GM18867 (cell line): Measurements from ENCODE around the gene FAM83C.

Experiments
- ATAC-seq: cut with Tn5 transposase; IDR thresholded peaks from one replicate; pipeline ENCODE4 v1.9.1; 2021; ENCODE audit warnings: mild to moderate bottlenecking, moderate library complexity; ENCODE audit not compliant: unreplicated experiment

Gene FAM83C

DNA sequence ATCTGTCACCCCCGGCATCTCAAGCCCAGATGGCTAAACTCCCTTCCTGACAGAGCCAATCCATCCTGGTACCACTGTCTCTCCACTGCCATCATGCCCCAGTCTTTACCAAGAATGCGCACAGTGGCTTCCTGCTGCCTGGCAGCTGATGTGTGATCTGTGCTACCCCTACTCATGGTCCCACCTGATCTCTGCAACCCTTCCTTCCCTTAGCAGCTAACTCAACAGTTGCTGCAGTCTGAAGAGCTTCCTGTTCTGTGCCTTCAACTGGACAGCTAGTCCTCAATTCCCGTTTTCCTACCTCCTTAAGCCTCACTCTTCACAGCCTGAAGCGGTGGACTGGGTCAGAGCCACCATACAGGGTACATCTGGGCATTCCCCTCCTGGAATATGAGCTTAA is 7.6 kb upstream of the FAM83C start:
- no peak for ATAC-seq

DNA sequence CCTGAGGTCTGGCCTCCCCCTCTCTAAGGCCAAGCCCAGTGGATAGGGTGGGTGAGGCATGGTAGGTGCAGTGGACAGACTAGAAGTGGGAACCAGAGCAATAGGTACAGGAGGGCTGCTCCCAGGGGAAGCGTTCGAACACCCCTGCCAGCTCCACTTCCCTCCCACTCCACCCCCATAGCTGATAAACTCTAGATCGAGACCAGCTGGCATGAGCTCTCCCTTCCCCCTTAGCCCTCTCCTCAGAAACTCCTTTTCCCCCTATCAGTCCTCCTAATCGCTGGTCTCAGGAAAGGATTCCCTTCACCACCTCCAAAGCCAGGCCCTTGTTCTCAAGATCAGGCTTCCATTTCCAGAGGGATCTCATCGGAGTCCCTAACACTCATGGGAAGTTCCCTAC is 6.0 kb upstream of the FAM83C start:
- ATAC-seq: no peak

GRCh38 chr20:35297740-35298139 is 5.5 kb upstream of the FAM83C start:
- no peak for ATAC-seq

GRCh38 chr20:35297155-35297554 is 4.9 kb upstream of the FAM83C start:
- ATAC-seq: no peak

- no peak for ATAC-seq
Measured at GRCh38 chr20:35296101-35296554, 3.9 kb upstream of the FAM83C start.

DNA sequence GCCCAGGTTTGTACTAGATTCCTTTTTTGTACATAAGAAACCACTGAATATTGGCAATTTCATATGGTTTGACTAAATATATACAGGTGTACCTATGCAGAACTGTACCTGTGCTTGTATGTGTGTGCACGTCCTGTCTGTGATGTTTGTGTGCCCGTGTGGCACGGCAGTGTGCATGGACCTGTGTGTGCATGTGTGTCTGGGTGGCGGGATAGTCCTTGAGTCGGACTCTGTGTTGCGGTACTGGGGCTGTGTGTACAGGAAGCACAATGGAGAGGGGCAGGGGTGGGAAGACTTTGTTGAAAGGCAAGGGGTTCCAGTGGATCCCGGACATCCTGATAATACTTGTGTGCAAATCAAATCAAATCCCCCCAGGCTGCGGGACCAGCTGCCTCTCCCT is 3.4 kb upstream of the FAM83C start:
- ATAC-seq: no peak

GRCh38 chr20:35295058-35295457 is 2.8 kb upstream of the FAM83C start:
- ATAC-seq: no peak

GRCh38 chr20:35294293-35294685 is 2.1 kb upstream of the FAM83C start:
- ATAC-seq: no peak

DNA sequence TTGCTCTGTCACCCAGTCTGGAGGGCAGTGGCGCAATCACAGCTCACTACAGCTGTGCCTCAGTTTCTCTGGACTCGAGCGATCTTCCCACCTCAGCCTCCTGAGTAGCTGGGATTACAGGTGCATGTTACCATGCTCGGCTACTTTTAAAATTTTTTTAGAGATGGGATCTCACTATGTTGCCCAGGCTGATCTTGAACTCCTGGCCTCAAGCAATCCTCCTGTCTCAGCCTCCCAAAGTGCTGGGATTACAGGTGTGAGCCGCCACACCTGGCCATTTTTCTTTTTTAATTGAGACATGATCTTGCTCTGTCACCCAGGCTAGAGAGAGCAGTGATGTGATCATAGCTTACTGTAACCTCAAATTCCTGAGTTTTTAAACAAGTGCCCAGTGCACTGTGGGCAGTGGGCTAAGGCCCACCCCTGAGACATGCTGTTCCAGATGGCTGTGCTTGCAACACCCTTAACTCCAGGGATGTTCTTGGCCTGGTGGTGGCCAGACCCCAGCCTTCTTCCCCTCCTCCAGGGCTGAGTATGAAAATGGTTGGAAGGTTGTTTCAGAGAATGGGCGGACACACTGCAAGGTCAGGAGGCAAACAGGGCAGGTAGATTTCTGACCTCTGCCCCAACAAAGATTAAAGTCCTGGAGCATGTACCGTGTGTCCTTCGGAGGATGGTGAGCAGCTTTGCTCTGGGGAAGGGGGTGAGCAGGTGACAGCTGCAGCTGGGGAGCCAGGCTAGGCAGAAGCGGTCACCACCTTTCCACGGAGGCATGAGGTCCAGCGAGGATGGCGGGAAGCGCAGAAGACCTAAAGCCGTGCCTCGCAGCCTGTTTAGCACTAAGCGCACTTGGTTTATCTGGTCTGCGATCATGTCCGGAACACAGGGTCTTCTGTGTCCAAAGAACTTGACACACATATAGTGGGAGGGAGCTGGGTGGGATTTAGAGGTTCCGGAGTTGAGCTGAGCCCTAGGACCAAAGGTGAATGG is 1.4 kb upstream of the FAM83C start:
- ATAC-seq: no peak

- no peak for ATAC-seq
Measured at GRCh38 chr20:35292504-35293285, 470 bp upstream of the FAM83C start.

DNA sequence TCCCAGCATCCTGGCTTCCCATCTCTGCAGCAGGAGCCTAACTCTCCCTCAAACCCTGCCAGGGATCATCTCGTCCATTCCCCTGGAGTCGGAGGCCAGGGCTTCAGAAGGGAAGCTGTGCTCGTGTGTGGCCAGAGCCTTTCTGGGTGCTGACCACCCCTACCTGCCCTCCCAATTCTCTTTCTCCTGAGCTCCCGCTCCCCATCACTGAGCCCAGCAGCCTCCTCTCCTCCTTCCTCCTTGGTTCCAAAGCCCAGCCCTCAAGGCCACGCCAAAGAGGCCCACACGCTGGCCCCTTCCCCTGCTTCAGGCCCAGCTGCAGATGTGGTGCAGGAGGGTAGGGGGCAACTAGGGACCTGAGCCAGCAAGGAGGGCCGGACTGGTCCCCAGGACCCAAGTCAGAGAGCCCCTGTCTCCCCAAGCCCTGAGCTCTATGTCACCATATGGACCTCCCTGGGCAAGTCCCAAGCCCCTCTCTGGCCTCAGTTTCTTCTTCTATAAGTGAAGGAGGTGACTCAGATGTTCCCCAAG is 1.3 kb downstream of the FAM83C start:
- no peak for ATAC-seq

DNA sequence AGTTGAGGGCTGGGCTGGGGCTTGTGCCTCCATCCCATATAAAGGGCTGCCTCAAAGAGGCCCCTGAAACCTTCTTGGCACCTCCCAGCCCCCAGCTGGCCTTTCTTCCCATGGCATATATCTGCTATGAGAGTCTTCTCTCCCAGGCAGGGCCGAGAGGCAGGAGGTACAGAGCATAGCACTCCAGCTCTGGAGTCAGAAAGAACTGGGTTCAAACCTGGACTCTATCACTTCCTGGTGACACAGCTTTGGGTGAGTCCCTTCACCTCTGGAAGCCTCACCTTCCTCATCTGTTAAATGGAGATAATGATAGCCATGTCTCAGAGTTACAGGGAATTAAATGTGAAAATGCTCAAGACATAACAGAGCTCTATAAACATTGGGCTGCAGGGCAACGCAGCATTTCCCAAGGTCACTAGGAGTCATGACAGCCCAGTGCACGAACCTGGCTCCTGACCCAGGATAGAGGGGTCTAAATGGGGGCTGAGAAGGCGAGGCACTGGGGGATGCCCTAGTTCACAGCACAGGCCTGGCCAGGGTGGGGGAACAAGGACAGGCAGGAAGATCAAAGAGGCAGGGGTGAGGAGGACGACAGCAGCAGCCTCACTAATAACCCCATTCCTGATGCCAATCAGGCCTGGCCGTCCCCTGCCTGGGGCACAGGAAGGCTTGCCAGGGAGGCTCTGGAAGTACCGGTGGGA is 1.9 kb downstream of the FAM83C start:
- ATAC-seq: no peak

DNA sequence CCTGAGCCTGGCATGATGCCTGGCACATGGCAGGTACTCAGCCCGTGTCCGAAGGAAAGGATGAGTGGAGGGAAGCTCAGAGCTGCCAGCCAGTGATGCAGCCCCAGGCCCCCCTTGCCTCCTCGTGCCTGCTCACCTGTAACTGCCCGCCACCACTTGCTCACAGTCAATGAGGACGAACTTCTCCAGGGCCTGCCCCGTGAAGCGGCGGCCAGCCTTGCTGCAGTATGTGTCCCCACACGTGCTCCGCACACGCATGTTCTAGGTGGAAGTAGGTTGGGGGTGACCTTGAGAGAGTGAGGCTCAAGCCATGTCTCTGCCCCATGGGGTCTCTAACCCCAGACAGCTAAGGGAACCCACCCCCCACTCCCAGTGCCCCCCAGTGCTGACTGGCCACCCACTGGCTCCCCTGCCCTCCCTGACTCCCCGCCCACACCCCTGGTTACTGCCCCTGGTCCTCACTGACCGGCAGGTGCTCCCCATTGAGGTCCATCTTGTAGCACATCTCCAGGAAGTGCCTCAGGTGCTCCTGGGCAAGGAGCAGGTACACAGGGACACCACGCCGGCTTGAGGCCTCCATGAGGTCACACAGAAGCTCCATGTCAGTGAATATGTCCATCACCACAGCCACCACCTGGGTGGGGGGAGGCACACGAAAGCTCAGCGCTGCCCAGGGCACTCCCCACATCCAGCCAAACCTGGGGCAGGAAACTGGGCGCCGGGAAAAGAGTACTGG is 3.7 kb downstream of the FAM83C start:
- ATAC-seq: no peak

DNA sequence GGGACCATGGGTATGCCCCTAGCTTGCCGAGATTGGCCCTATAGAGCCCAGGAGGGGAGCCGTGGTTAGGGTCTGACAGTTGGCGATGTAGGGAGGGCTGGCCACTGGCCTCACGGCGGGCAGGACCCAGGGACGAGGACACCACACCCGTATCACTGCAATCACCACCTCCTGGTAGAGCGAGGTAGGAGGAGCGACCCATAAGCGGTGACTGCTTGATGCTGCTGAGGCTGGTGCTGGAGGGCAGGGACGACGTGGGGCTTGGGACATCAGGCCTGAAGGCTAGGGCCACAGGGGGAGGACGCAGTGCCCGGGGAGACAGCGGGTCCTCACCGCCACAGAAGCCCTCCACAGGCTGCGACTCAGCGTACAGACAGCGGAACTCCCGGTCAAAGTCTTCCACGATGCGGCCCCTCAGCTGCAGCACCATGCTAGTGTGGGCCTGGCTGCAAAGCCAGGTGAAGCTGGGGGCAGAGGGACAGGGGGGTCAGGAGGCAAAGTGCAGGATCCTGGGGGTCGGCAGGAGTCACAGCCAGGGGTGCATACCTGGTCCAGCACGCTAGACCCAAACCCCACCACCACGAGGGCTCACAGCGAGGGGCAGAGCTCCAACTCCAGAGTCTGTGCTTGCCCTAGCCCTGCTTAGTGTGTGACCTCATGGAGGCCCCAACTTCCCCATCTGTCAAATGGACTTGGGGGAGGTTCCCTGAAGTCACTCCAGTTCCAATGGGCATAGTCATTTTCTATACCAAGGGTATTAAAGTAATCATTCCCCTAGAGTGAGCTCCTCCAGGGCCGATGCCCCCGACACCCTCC is 4.5 kb downstream of the FAM83C start:
- no peak for ATAC-seq

DNA sequence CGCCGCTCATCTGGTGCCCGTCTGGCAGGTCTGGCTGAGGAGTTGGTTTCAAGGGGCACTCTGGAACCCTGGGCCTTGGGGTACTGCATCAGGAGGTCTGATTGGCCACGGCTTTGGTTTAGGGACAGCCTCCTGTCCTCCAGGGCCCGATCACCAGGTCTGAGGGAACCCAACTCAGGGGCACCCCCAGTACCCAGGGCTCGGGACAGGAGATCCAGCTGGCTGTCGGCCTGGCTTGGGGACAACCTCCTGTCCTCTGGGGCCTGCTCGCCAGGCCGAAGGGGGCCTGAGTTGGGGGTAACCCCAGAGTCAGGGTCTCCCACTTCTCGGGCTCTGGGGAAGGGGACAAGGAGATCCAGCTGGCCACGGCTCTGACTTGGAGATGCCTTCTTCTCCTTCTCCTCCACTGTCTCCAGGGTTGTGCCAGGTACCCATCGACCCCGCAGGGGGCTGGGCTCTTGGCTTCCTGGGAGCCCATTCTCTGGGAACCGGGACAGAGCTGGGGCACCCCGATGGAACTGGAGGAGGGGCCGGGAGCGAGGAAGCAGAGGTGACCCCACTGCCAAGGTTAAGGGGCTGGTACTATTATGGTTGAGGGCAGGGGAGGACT is 5.2 kb downstream of the FAM83C start:
- ATAC-seq: no peak

- no peak for ATAC-seq
Measured at GRCh38 chr20:35286077-35286898, 5.9 kb downstream of the FAM83C start.

DNA sequence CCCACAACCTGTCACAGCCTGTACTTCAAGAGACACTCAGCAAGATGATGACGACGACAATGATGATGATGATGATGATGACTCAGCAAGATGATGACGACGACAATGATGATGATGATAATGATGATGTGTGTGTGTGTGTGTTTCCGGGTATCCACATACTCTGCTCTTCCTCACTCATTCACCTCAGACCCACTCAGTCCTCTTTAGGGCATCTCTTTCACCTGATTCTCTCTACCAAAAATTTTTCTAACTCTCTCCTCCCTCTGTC is 6.5 kb downstream of the FAM83C start:
- ATAC-seq: no peak

DNA sequence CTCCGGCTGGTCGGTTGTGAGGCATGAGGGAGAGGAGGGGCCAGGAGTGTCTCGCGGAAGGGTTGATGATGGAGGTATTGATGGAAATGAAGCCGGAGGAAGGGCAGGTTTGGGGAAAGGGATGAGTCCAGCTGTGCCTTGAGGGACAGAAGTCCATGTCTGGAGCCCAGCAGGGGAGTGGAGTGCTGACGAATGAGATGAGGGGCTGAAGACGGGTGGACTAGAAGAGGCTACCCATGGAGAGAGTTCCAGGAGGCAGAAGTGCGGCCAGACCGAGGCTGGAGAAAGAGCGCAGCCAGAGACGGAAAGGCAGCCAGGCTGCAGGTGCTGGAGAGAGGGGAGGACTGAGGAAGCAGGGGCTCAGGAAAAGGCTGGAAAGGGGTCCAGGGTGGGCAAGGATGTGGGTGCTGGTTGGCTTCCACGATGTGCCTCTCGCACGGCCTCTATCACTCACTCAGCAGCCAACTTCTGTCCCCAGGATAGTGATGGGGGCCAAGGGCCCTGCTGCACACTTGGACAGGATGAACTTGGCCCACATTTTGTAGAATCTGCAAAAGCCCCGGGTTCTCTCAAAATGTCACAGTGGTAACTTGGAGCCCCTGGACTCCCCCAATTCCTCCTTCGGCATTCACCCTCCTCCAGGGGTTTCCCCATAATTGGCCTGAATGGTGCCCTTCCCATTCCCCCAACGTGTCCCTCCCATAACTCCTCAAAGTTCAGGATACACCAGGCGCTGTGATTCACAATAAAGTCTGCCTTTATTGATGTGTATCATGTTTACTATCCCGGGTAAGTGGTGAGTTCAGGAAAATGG is 7.0 kb downstream of the FAM83C start:
- ATAC-seq: no peak
